HEK293 (cell line): ENCODE measurements around the gene PRSS53.
A peak's percentile ranks its signal among the peaks of the same experiment; 100 is the strongest.

ENCODE experiments used
- HOXA7 ChIP-seq: sonication (generic); formaldehyde crosslinking; IDR thresholded peaks from 2 replicates; pipeline ENCODE4 v1.8.1; 2022; ENCODE audit warnings: missing genetic modification reagents, borderline replicate concordance
- WT1 ChIP-seq: fragments of 450-650 bp; formaldehyde crosslinking; IDR thresholded peaks from 2 replicates; pipeline ENCODE4 v1.5.1; 2016; ENCODE audit warnings: missing biosample characterization, missing genetic modification characterization
- ZNF184 ChIP-seq: fragments of 450-650 bp; IDR thresholded peaks from 2 replicates; pipeline ENCODE4 v1.5.1; 2018; ENCODE audit warnings: missing biosample characterization, mild to moderate bottlenecking, missing genetic modification characterization
- ZNF341 ChIP-seq: fragments of 450-650 bp; formaldehyde crosslinking; IDR thresholded peaks from 2 replicates; pipeline ENCODE4; 2016; ENCODE audit warnings: low read depth, missing biosample characterization, missing genetic modification characterization
- ZNF560 ChIP-seq: fragments of 450-650 bp; formaldehyde crosslinking; IDR thresholded peaks from 2 replicates; pipeline ENCODE4 v1.5.1; 2017; ENCODE audit warnings: missing biosample characterization, missing genetic modification characterization, borderline replicate concordance
- TF ChIP-seq, protein P1 (sequence below): fragments of 450-650 bp; formaldehyde crosslinking; IDR thresholded peaks from 2 replicates; pipeline ENCODE4 v1.5.1; 2016; ENCODE audit warnings: missing biosample characterization, missing genetic modification characterization

DNA sequence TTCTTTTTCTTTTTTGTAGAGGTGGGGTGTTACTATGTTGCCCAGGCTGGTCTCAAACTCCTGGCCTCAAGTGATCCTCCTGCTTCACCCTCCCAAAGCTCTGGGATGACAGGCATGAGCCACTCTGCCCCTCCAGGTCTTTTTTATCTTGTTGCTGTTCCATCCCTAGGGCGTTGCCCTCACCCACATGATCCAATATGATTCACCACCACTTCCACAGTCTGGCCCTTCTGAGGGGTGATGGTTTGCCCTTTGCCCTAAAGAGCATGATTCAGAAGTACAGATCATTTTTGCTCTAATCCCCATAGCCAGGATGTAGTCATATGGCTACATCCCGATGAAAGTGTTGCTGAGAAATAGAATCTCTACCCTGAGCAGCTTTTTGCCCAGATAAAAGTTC is 36.6 kb downstream of the PRSS53 start:
- TF ChIP-seq, protein P1, sequence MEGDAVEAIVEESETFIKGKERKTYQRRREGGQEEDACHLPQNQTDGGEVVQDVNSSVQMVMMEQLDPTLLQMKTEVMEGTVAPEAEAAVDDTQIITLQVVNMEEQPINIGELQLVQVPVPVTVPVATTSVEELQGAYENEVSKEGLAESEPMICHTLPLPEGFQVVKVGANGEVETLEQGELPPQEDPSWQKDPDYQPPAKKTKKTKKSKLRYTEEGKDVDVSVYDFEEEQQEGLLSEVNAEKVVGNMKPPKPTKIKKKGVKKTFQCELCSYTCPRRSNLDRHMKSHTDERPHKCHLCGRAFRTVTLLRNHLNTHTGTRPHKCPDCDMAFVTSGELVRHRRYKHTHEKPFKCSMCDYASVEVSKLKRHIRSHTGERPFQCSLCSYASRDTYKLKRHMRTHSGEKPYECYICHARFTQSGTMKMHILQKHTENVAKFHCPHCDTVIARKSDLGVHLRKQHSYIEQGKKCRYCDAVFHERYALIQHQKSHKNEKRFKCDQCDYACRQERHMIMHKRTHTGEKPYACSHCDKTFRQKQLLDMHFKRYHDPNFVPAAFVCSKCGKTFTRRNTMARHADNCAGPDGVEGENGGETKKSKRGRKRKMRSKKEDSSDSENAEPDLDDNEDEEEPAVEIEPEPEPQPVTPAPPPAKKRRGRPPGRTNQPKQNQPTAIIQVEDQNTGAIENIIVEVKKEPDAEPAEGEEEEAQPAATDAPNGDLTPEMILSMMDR (tag by site-specific recombination) = no peak
- TF ChIP-seq ZNF184 (tag by site-specific recombination) (peak; percentile 50; the same call in 1 of the 2 replicates), WT1 (tag by site-specific recombination) (no peak), ZNF560 (tag by site-specific recombination) (no peak), ZNF341 (tag by site-specific recombination) (no peak), HOXA7 (CRISPR knock-in tag) (no peak)
